Measurements from ENCODE around the gene KCND3.

DNA sequence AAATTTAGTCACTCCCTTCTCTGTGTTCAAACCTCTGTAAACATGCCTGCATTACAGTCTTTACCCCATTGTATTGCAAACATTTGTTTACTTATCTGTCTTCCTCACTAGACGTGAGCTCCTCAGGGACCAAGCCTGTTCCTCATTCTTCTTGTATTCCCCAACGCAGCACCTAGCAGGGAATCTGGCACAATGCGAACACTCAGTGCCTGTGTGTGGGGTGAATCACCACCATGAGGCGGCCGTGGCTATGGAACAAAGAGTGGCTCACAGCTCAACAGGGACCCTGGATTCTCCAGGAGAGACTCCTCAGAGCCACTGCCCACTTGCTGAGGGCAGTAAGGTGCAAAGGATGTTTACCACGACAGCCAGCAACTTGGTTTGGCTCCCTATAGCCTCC is 137.9 kb downstream of the KCND3 start:
- no peak for TF ChIP-seq POLR2A (IDR thresholded peaks at IDR 0.05)
- no peak for TF ChIP-seq EP300 (IDR thresholded peaks at IDR 0.05; ENCODE audit: low read depth)
